CD4-positive, alpha-beta T cell treated with Interleukin-6 at 100 ng/mL for 8 hours (primary cell): ENCODE measurements around the gene F7.
A peak's percentile ranks its signal among the peaks of the same experiment; 100 is the strongest.

Source experiments
- DNase-seq: peaks from one replicate; pipeline ENCODE4 v3.0.0-alpha.2; 2020; ENCODE audit warnings: mixed read lengths, low spot score

F7 gene

GRCh38 chr13:113118261-113119021 is 12.8 kb downstream of the F7 start:
- DNase-seq, result no peak

- DNase-seq, result no peak
These were observed 13.7 kb downstream of the F7 start for GRCh38 chr13:113119166-113119821.

- no peak for DNase-seq
These were observed 14.2 kb downstream of the F7 start for GRCh38 chr13:113119822-113120189.

DNA sequence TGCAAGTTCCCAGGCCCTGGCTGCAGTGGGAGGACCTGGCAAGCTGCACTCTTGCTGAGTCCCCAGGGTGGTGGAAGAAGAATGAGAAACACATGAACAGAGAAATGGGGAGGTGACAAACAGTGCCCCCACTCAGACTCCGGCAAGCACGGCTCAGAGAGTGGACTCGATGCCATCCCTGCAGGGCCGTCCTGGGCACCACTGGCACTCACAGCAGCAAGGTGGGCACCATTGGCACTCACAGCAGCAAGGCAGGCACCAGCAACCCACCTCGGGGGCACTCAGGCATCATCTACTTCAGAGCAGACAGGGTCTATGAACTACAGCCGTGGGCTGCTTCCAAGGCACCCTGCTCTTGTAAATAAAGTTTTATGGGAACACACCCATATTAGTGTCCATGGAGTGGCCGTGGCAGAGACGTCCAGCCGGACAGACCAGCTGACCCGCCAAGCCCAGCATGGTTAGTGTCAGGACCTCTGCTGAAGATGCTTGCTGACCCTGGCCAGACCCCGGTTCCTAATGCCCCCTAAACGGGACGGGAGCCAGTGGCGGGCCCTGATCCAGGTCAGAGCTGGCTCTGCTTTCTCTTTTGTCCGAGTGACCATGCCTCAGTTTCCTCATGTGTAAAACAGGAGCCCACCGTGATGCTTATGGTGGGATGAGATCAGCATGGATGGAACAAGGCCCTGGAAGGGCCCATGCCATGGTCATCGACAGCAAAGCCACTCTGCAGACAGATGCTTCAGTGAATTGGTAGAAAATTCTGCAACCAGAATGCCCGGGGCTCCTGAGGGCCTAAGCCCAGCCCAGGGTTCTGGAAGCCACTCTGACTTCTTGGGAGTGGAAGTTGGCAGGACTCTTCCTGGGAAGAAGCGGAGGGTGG is 14.9 kb downstream of the F7 start:
- DNase-seq, result no peak

DNA sequence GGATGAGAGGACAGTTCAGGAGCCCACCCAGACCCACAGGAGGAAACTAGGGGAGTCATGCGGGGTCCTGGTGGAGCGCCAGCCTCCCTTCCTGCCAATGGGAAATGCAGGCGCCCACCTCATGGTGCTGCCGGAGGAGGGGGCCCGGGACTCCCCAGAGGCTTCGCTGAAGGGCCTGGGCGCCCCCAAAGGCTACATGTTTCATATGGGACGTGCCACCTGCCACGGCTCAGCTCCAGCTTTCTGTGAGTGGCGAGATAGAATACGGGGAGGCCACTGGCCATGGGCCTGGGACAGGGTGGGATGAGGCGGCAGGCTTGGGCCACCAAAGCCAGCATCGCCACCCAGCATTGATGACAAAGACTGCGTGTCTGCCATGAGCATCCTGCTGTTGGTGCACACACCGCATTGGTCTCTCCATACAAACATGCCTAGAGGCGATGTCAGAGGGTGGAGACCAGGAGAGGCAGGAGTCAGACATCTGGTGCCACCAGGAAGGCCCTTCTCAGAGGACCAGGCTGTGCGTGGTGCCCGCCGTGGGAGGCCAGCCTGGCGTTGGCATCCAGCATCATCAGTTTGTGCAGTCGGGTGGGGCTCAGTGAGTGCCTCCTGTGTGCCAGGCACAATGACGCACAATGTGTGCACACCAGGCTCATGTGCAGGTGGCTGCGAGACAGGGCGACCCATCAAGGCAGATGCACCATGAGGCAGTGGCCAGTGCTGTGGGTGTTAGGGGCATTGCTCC is 15.8 kb downstream of the F7 start:
- DNase-seq, result no peak

- DNase-seq, result no peak
These were observed 16.4 kb downstream of the F7 start for GRCh38 chr13:113121928-113122471.

- no peak for DNase-seq
These were observed 17.1 kb downstream of the F7 start, which contains the start of gene F10 for GRCh38 chr13:113122550-113123225. Gene F10 (plus strand): TSS chr13:113122799. CDS start chr13:113122856, 57 bp downstream.

DNA sequence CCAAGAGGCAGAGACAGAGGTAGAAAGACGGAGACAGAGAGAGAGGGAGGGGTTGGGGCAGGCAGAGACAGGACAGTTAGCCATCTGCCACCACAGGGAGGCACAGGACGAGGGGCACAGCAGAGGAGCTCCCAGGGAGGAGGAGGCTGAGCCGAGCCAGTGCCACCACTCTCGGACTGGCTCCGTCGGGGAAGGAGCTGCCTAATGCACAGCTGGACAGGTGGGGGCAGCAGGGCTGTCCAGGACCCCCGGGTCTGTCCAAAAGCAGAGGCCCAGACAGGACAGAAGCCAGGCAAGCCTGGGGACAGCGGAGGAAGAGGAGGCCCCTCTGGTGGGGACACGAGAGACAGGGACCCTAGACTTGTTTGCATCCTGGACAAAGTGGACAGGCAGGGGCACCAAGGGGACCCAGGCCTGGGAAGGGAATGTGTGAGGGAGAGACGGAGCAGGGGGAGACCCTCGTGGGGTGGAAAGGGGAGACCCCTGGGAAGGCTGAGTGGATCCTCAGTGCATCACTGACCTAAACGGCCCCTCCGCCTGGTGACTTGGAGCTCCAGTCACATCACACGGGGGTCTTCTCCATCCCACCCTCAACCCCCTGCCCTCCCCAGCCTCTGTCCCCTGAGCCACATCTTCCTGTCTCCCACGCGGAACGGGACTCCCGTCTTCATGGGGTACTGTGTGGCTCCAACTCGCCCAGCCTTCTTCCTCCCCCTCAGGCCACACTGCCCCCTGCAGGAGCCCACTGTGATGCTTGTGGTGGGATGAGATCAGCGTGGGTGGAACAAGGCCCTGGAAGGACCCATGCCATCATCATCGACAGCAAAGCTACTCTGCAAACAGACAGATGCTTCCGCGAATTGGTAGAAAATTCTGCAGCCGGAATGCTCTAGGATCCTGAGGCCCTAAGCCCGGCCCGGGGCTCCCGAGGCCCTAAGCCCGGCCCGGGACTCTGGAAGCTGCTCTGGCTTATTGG is 17.9 kb downstream of the F7 start:
- no peak for DNase-seq

DNA sequence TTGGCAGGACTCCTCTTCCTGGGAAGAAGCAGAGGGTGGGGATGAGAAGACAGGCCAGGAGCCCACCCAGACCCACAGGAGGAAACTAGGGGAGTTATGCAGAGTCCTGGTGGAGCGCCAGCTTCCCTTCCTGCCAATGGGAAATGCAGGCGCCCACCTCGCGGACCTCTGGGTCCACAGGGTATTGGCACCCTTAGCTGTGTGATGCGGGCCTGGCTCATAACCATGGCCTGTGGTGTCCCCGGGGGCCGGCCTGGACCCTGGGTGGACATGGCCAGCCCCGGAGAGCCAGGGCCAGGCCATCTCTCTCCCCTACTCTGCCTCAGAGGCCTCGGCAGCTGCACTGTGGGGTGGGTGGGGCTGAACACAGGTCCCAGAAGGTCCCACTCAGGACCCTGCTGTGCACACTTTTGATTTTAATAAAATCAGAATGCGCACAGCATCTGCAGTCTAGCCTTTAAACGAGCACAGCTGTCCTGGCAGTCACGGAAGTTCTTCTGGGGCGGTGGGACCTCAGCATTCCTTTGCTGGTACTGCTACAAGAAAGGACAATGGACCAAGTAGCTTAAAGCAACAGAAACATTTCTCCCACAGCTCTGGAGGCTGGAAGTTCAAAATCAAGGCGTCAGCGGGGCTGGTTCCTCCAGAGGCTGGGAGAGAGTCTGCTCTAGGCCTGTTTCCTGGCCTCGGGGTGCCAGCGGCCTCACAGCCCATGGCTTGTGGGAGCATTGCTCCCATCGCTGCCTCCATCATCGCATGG is 18.8 kb downstream of the F7 start:
- no peak for DNase-seq

DNA sequence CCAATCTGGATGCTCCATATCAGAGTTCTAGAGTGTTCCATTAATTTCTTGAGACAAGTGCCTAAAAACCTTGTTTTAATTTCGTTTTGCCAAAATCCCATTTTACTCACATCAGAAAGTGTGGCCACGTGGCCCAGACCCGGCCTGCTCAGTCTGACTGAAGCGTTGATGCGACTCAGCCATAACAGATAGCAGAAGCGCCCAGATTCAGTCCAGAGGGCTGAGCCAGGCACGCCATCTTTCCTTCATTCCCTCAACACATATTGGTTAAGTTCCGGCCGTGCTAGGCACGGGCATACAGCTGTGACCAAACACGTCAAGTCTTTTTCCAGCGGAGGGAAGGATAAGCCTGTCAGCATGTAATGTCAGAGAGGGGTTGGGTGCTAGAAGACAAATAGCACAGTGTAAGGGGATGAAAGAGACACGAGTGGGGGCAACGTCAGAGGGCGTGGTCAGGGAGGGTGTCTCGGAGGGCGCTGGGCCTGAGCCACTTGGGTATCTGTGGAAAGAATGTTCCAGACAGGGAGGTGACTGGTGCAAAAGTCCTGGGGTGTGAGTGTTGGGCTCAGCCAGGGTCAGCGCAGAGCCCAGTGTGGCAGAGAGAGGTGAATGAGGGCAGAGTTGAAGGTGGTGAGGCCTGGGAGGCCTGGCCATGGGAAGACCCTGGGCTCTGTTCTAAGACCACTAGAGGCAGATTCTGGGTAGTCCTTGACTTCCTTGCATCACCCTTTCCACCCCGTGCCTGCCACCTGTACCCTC is 20.1 kb downstream of the F7 start:
- no peak for DNase-seq

DNA sequence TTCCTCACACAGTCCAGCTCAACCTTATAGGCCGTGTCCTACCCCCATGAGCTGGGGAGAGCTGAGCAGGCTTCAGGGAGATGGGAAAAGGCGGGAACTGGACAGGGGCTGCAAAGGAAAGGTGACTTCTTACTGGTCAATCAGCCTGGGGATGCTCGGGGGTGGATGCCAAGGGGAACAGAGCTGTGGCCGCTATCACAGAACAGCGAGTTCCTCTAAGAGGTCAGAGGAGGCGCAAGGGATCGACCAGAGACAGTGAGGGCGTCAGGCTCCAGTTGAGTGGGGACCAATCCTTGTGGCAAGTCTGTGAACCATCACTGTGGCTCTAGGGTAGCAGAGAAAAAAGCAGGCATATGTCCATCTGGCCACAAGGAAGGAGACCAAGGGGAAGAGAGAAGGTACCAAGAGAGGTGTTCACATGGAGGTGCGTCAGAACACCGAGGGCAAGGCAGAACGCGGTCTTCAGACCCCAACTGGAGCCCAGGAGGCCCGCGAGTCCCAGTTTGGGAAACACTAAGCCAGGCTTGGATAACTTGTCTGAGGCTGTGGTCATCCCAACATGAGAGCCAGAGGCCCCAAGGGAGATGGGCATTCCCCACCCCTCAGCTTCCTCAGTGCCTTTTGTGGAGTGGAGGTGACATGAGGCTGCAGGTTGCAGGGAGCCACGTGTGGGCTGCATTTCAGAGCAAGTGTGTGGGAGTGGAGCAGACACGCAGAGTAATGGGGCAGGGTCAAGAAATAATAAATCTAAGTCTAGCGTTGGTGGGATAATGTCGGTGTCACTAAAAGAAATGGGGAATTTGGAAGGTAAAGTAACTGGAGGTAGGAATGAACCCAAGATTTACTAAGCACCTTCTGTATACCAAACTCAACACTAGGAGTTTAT is 20.9 kb downstream of the F7 start:
- DNase-seq, result no peak

DNA sequence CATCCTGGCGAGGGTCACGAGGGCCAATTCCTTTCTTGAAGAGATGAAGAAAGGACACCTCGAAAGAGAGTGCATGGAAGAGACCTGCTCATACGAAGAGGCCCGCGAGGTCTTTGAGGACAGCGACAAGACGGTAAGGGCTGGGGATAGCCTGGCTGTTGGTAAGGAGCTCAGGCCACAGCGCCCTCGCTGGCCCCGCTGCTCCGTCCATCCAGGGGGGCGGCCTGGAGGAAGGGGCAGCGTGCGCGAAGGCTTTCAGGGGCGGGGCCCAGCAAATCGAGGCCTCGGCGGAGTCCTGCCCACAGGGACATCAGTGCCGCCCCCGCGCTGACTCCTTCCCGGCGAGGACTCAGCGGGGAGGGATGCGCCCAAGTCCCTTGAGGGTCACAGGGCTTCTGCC is 23.9 kb downstream of the F7 start:
- DNase-seq, result no peak

- peak; percentile 28 for DNase-seq
These were observed 24.5 kb downstream of the F7 start for GRCh38 chr13:113129921-113130750.

DNA sequence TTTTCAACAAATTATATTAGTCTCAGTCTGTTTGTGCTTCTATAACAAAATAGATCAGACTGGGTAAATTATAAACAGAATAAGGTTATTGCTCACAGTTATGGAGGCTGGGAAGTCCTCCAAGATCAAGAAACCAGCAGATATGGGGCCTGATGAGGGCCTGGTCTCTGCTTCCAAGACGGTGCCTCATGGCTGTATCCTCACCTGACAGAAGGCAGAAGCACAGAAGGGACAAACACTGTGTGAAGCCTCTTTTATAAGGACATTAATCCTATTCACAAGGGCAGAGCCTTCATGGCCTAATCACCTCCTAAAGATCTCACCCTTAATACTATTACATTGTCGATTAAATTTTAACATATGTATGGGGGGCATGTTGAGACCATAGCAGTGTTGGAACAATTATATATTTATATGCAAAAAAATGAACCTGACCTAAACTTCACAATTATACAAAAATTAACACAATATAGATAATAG is 29.7 kb downstream of the F7 start:
- no peak for DNase-seq

- DNase-seq, result no peak
These were observed 32.2 kb downstream of the F7 start for GRCh38 chr13:113137691-113138298.
